PFSK-1 (cell line): ENCODE results near the gene ADGRL3.

Source experiments
- POLR2AphosphoS5 ChIP-seq: IDR thresholded peaks from 2 replicates; pipeline ENCODE4 v1.6.1; 2012; ENCODE audit warnings: low read depth, mild to moderate bottlenecking, control low read depth, low read length, moderate library complexity
- TF ChIP-seq, protein P1 (sequence below), 2 experiments: IDR thresholded peaks; 2 replicates each; pipeline versions ENCODE4 v1.6.1 to v1.8.0; 2011 to 2012; ENCODE audit warnings: low read depth in 2 of 2, low read length in 2 of 2, control low read depth in 1 of 2, inconsistent platforms in 1 of 2, mild to moderate bottlenecking in 1 of 2, moderate library complexity in 1 of 2; ENCODE audit not compliant: insufficient read depth in 1 of 2

DNA sequence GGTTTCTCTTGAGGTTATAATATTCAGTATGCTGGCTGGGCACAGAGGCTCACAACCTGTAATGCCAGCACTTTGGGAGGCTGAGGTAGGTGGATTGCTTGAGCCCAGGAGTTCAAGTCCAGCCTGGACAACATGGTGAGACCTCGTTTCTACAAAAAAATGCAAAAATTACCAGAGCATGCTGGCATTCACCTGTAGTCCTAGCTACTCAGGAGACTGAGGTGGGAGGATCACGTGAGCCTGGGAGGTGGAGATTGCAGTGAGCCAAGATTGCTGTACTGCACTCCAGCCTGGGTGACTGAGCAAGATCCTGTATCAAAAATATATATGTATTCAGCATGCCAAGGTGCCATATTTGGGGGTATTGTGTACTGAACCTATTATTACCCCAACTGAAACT, 552.5 kb downstream of the ADGRL3 start:
- no peak for TF ChIP-seq POLR2AphosphoS5
- TF ChIP-seq, protein P1, sequence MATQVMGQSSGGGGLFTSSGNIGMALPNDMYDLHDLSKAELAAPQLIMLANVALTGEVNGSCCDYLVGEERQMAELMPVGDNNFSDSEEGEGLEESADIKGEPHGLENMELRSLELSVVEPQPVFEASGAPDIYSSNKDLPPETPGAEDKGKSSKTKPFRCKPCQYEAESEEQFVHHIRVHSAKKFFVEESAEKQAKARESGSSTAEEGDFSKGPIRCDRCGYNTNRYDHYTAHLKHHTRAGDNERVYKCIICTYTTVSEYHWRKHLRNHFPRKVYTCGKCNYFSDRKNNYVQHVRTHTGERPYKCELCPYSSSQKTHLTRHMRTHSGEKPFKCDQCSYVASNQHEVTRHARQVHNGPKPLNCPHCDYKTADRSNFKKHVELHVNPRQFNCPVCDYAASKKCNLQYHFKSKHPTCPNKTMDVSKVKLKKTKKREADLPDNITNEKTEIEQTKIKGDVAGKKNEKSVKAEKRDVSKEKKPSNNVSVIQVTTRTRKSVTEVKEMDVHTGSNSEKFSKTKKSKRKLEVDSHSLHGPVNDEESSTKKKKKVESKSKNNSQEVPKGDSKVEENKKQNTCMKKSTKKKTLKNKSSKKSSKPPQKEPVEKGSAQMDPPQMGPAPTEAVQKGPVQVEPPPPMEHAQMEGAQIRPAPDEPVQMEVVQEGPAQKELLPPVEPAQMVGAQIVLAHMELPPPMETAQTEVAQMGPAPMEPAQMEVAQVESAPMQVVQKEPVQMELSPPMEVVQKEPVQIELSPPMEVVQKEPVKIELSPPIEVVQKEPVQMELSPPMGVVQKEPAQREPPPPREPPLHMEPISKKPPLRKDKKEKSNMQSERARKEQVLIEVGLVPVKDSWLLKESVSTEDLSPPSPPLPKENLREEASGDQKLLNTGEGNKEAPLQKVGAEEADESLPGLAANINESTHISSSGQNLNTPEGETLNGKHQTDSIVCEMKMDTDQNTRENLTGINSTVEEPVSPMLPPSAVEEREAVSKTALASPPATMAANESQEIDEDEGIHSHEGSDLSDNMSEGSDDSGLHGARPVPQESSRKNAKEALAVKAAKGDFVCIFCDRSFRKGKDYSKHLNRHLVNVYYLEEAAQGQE (IDR thresholded peaks at IDR 0.05; ENCODE audit: insufficient read depth in 1 of 2, low read depth in 2 of 2, low read length in 2 of 2) = no peak
